Measurements from ENCODE around the gene ARHGEF16. TPM values are rescaled to one million over a fixed set of nuclear protein-coding genes. Genes with fewer than 3 reads are reported as not detected.

The ARHGEF16 gene
- total and polyA plus RNA-seq, 5 donors, result 0.28 to 2.5 (median 1.6) TPM

DNA sequence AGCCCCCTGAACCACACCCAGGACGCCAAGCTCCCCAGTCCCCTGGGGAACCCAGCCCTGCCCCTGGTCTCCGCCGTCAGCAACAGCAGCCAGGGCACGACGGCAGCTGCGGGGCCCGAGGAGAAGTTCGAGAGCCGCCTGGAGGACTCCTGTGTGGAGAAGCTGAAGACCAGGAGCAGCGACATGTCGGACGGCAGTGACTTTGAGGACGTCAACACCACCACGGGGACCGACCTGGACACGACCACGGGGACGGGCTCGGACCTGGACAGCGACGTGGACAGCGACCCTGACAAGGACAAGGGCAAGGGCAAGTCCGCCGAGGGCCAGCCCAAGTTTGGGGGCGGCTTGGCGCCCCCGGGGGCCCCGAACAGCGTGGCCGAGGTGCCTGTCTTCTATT, 42.7 kb upstream of the ARHGEF16 start:
- Histone ChIP-seq H3K9me3 (ENCODE audit: control insufficient read depth, low read length) (no peaks in the 10 kb centered on the region), H3K27me3 (ENCODE audit: control insufficient read depth, insufficient read depth) (no peaks in the 10 kb centered on the region), H3K4me1 (ENCODE audit: control insufficient read depth, insufficient read depth, low read length) (no peaks in the 10 kb centered on the region), H3K27ac (ENCODE audit: low read length) (no peak overlapping the region), H3K4me3 (ENCODE audit: low read length) (no peak overlapping the region)
- ATAC-seq (no peak), DNase-seq (peak in 2 of 3 donors; percentile 8 to 48)
- intact Hi-C loops (cut with DNase I), result loop anchor here in 2 of 4 donors (2.0 to 10.0 kb wide), 4 partner anchors 347 to 587 kb away; partner anchors contain the start of gene PRDM16 (in 1 of the 2)
- WGBS, result 84% methylated on average over 30 of the region's 30 CpGs

DNA sequence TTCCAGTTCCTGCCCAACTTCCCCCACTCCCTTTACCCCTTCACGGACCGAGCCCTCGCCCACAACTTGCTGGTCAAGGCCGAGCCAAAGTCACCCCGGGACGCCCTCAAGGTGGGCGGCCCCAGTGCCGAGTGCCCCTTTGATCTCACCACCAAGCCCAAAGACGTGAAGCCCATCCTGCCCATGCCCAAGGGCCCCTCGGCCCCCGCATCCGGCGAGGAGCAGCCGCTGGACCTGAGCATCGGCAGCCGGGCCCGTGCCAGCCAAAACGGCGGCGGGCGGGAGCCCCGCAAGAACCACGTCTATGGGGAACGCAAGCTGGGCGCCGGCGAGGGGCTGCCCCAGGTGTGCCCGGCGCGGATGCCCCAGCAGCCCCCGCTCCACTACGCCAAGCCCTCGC, 42.1 kb upstream of the ARHGEF16 start:
- H3K9me3 ChIP-seq (ENCODE audit: control insufficient read depth, low read length), result no peaks in the 10 kb centered on the region
- WGBS, result 92% methylated on average over 33 of the region's 33 CpGs
- DNase-seq, result peak in 2 of 3 donors; percentile 9 to 32
- intact Hi-C loops (cut with DNase I), result loop anchor here in 2 of 4 donors (10.0 kb wide), 3 partner anchors 348 to 588 kb away; partner anchors contain the start of gene PRDM16 (in 1 of the 2)
- H3K27me3 ChIP-seq (ENCODE audit: control insufficient read depth, insufficient read depth), result no peaks in the 10 kb centered on the region
- H3K27ac ChIP-seq (ENCODE audit: low read length), result no peak overlapping the region
- no peak overlapping the region for H3K4me3 ChIP-seq (ENCODE audit: low read length)
- H3K4me1 ChIP-seq (ENCODE audit: control insufficient read depth, insufficient read depth, low read length), result no peaks in the 10 kb centered on the region
- no peak for ATAC-seq

DNA sequence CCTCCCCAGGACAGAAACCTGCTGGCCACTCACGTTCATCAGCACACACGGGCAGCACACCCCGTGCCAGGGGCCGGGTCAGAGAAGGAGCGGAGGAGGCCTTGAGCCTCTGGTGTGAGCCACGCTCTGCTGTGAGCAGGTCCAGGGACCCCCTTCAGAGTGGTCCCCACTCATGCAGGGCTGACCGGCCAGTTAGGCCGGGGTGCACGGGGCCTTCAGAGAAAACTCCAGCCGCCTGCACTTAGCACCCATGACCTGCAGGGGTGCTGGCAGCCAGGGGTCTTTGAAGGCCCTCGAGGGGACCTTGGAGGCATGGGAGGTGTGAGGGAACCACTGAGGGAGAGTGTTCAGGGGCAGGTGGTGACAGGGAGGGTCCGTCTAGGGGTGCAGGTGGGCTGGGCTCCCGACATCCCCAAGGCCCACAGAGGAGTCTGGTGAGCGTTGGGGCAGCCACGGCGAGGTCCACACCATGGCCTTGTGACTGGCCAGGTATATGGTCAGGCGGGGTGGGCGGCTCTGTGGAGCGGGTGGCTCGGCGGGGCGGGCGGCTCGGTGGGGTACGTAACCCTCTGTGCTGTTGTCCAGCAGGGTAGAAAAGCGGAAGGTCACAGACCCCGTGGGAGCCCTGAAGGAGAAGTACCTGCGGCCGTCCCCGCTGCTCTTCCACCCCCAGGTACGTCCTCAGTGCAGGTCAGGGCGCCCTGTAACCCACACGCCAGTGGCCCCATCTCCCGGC, 40.3 kb upstream of the ARHGEF16 start:
- WGBS, result 93% methylated on average over 34 of the region's 34 CpGs
- H3K9me3 ChIP-seq (ENCODE audit: control insufficient read depth, low read length), result no peaks in the 10 kb centered on the region
- H3K27me3 ChIP-seq (ENCODE audit: control insufficient read depth, insufficient read depth), result no peaks in the 10 kb centered on the region
- no peaks in the 10 kb centered on the region for H3K4me1 ChIP-seq (ENCODE audit: control insufficient read depth, insufficient read depth, low read length)
- no peak overlapping the region for H3K4me3 ChIP-seq (ENCODE audit: low read length)
- ATAC-seq (no peak), DNase-seq (peak; percentile 10 to 41 (median 38))
- intact Hi-C loops (cut with DNase I), result loop anchor here in 2 of 4 donors (10.0 kb wide), 3 partner anchors 349 to 589 kb away; partner anchors contain the start of gene PRDM16 (in 1 of the 2)
- no peak overlapping the region for H3K27ac ChIP-seq (ENCODE audit: low read length)

DNA sequence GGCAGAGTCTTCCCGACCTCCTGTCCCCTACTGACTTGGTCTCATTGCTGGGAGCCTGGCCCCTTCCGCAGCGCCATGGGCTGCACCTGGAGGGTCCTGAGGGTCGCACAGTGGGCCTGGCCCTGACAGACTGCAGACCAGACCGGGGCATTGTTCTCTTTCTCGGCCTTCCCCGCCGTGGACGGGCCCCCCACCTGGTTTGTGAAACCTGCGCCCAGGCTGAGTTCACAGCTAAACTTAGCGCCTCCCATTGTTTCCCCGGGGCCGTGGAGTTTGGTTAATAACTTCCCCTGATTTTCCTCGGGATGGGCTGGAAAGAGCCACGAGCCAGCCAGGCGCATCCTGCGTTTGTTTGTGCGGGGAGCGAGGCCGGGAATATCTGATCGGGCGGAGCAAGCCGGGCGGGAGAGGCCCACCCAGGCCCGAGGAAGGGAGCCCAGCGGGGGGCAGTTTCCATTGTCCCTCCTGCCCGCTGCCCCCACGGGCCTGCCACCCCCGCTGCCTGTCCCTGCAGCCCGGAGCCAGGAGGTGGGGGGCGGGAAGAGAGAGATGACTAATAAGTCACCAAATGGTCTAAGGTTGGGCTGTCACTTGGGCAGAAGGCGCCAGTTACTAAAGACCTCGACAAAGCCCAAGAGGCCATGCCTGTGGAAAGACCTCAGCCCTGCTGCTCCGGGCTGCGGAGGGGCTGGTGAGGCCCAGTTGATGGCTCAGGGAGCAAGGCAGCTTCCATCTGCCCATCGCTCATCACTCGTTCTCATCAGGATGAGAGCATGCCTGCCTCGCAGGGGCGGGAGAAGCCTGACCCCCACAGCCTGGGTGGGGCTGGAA, 39.0 kb upstream of the ARHGEF16 start:
- peak in 1 of 2 donors; percentile 76 for ATAC-seq
- peak; percentile 50 to 74 (median 67) for DNase-seq
- no peaks in the 10 kb centered on the region for H3K27me3 ChIP-seq (ENCODE audit: control insufficient read depth, insufficient read depth)
- no peaks in the 10 kb centered on the region for H3K4me1 ChIP-seq (ENCODE audit: control insufficient read depth, insufficient read depth, low read length)
- H3K27ac ChIP-seq (ENCODE audit: low read length), result peak overlapping the region; percentile 57
- intact Hi-C loops (cut with DNase I), result loop anchor here in 2 of 4 donors (10.0 kb wide), 3 partner anchors 351 to 591 kb away; partner anchors contain the start of gene PRDM16 (in 1 of the 2)
- WGBS, result 53% methylated on average over 39 of the region's 39 CpGs
- H3K4me3 ChIP-seq (ENCODE audit: low read length), result no peak overlapping the region
- H3K9me3 ChIP-seq (ENCODE audit: control insufficient read depth, low read length), result no peaks in the 10 kb centered on the region

DNA sequence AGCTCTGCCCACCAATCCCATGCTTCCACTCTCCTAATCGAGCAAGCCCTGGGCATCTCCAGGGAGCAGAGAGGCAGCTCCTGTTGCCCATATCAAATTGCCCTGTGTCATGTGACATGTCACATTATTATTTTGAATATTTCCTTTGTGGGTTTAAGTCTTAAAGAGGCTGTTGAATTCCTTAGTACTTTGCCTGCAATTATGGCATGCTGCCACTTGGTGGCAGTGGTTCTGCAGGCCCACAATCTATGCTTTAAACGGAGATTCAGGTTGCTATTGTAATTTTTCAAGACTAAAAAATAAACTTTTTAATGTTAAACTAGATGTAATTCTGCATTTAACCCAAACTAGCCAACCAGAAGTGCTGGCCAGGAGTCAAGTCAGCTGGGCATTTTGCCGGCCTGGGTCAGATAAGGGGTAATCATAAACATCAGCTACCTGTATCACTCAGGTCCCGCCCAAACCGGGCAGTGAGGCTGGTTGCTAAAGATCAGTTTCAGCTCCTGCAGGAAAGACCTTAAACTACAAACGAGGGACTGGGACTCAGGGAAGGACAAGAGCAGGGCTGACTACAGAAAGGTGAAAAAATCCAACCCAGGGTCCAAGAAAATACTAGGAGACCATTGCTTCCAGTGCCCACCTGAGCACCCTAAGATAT, 37.3 kb upstream of the ARHGEF16 start:
- Histone ChIP-seq H3K4me3 (ENCODE audit: low read length) (no peak overlapping the region), H3K27ac (ENCODE audit: low read length) (no peak overlapping the region), H3K4me1 (ENCODE audit: control insufficient read depth, insufficient read depth, low read length) (no peaks in the 10 kb centered on the region), H3K9me3 (ENCODE audit: control insufficient read depth, low read length) (no peaks in the 10 kb centered on the region), H3K27me3 (ENCODE audit: control insufficient read depth, insufficient read depth) (no peaks in the 10 kb centered on the region)
- intact Hi-C loops (cut with DNase I), result loop anchor here in 2 of 4 donors (10.0 kb wide), 3 partner anchors 352 to 592 kb away; partner anchors contain the start of gene PRDM16 (in 1 of the 2)
- 87% methylated on average over 6 of the region's 6 CpGs for WGBS
- no peak for ATAC-seq
- DNase-seq, result peak in 1 of 3 donors; percentile 29

DNA sequence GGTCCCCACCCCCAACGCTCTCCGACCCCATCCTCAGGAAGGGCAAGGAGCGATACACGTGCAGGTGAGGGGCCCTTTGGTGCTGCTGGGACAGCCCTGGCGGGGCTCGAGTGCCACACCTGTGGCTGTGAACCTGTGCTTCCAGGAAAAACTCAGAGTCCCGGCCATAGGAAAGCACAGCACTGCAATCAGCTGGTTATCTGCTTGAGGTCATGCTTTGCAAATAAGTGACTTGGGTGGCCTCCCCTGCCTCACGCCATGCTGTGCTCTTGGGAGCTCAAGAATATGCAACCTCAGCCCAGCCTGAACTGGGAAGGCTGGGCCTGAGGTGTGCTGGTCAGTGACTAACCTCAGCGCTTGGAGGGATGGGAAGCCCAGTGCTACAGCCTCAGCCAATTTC, 36.5 kb upstream of the ARHGEF16 start:
- WGBS, result 85% methylated on average over 9 of the region's 9 CpGs
- ATAC-seq (no peak), DNase-seq (no peak)
- H3K9me3 ChIP-seq (ENCODE audit: control insufficient read depth, low read length), result no peaks in the 10 kb centered on the region
- no peak overlapping the region for H3K4me3 ChIP-seq (ENCODE audit: low read length)
- no peak overlapping the region for H3K27ac ChIP-seq (ENCODE audit: low read length)
- no peaks in the 10 kb centered on the region for H3K4me1 ChIP-seq (ENCODE audit: control insufficient read depth, insufficient read depth, low read length)
- intact Hi-C loops (cut with DNase I), result loop anchor here in 2 of 4 donors (10.0 kb wide), 3 partner anchors 353 to 593 kb away; partner anchors contain the start of gene PRDM16 (in 1 of the 2)
- H3K27me3 ChIP-seq (ENCODE audit: control insufficient read depth, insufficient read depth), result no peaks in the 10 kb centered on the region

DNA sequence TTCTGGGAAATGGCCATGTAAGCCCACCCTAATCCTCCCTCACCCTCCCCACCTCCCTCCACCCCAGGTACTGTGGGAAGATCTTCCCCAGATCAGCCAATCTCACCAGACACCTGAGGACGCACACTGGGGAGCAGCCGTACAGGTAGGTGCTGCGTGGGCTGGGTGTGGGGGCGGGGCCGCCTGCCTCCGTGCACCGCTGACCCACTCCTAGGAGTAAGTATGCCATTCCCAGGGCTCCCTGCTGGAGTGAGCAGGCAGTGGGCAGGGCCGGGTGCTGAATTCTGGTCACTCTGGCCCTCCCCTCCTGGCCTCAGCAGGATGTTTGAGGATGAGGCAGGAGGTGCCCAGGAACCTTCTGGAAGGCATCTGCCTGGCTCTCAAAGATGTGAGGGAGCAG, 35.9 kb upstream of the ARHGEF16 start:
- Histone ChIP-seq H3K27ac (ENCODE audit: low read length) (no peak overlapping the region), H3K27me3 (ENCODE audit: control insufficient read depth, insufficient read depth) (no peaks in the 10 kb centered on the region), H3K9me3 (ENCODE audit: control insufficient read depth, low read length) (no peaks in the 10 kb centered on the region), H3K4me3 (ENCODE audit: low read length) (no peak overlapping the region), H3K4me1 (ENCODE audit: control insufficient read depth, insufficient read depth, low read length) (no peaks in the 10 kb centered on the region)
- 90% methylated on average over 8 of the region's 8 CpGs for WGBS
- DNase-seq (peak in 1 of 3 donors; percentile 32), ATAC-seq (no peak)
- intact Hi-C loops (cut with DNase I), result loop anchor here in 2 of 4 donors (10.0 kb wide), 3 partner anchors 354 to 594 kb away; partner anchors contain the start of gene PRDM16 (in 1 of the 2)

DNA sequence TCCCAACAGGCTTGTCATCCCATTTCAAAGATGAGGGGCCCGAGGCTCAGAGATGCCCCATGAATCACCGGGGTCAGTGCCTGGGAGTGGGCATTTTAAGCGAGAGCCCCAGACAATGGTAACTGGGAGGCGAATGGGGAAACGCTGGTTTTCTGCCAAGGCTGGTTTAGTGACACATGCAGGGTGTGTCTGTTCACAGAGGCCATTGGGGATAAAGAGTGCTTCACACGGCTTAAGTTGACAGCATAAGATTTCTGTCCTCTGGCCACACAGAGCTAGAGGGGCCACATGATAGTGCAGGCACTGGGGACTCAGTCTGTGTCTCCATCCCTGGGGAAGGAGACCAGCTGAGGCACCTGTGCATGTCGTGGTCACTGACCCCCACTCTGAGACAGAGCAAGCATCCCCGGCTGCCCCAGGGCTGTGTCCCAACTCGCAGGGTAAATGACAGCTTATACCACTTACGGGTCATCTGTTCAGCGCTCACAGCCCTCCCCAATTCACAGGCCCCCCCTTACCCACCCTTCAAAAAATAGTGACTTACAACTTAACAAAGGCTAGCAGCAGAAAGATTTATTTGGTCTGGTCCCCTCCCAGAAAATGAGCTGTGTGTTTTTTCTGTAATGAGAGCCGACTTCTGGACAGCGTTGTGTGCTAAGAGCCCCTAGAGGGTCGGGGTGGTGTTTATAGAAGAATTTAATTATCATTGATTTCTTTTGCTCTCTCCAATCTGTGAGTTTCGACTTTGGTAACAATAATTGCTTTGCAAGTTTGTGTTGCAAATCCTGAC, 34.9 kb upstream of the ARHGEF16 start:
- peak in 1 of 3 donors; percentile 33 for DNase-seq
- H3K27ac ChIP-seq (ENCODE audit: low read length), result no peak overlapping the region
- H3K27me3 ChIP-seq (ENCODE audit: control insufficient read depth, insufficient read depth), result no peaks in the 10 kb centered on the region
- no peaks in the 10 kb centered on the region for H3K9me3 ChIP-seq (ENCODE audit: control insufficient read depth, low read length)
- H3K4me1 ChIP-seq (ENCODE audit: control insufficient read depth, insufficient read depth, low read length), result no peaks in the 10 kb centered on the region
- ATAC-seq, result no peak
- no peak overlapping the region for H3K4me3 ChIP-seq (ENCODE audit: low read length)
- intact Hi-C loops (cut with DNase I), result loop anchor here (5.0 to 10.0 kb wide), 8 partner anchors 355 to 1005 kb away; partner anchors contain the start of genes PEX10 (in 1 of the 4) and PRDM16 (in 1 of the 4)
- WGBS, result 78% methylated on average over 15 of the region's 15 CpGs

DNA sequence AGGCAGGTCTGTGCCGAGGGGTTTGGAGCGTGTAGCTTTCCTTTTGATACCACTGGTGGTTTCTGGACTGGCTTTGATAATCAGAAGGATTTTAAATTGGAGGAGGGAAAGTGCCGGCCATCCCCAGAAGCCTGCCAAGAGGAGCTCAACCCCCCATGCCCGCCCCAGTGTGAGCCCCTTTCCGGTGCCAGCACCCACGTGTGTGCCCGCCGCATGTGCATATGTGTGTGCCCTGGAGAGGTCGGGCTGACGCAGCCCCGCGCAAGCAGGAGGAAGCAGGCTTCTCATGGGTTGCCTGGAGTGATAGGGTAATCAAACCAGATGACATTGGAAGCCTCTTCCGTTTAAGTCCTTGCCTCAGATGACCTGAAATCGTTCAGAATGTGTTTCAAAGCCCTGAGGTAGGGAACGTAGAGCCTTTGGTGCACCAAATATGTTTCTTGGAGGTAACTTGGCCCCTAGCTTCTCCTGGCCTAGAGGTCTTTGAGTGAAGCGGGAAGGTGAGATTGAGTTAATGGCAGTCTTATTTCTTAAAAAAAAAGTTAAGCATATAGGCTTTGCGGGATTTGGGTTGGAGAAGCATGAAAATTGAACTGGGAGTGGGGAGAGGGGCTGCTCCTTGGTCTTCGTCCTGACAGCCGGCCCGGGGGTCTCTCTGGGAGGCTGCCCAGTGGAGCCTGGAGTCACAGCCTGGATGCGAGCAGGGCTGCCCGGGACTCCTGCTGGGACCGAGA, 34.1 kb upstream of the ARHGEF16 start:
- 88% methylated on average over 23 of the region's 23 CpGs for WGBS
- no peaks in the 10 kb centered on the region for H3K9me3 ChIP-seq (ENCODE audit: control insufficient read depth, low read length)
- intact Hi-C loops (cut with DNase I), result loop anchor here in 3 of 4 donors (5.0 to 10.0 kb wide), 5 partner anchors 408 to 1006 kb away; partner anchors contain the start of gene PEX10 (in 1 of the 3)

More for the DNA sequence above, 34.1 kb upstream of the ARHGEF16 start:
- no peaks in the 10 kb centered on the region for H3K4me1 ChIP-seq (ENCODE audit: control insufficient read depth, insufficient read depth, low read length)
- H3K4me3 ChIP-seq (ENCODE audit: low read length), result no peak overlapping the region
- H3K27ac ChIP-seq (ENCODE audit: low read length), result no peak overlapping the region
- DNase-seq, result peak in 1 of 3 donors; percentile 36
- no peaks in the 10 kb centered on the region for H3K27me3 ChIP-seq (ENCODE audit: control insufficient read depth, insufficient read depth)
- no peak for ATAC-seq

Data from right cardiac atrium (tissue), 5 donors.